Vagina (tissue), 2 donors: ENCODE measurements around the gene ATP8A1. TPM values are rescaled to one million over a fixed set of nuclear protein-coding genes. Genes with fewer than 3 reads are reported as not detected.

Experiments
- DNase-seq, 2 donors: peaks; one replicate each; pipeline ENCODE4 v3.0.0-alpha.2; 2017; ENCODE audit errors: extremely low spot score in 2 of 2
- H3K27ac ChIP-seq: fragments of 200-600 bp; sonication (generic); one replicate; pipeline ENCODE4 v1.5.1; 2019
- H3K27me3 ChIP-seq: fragments of 200-600 bp; sonication (generic); one replicate; pipeline ENCODE4 v1.5.1; 2019
- H3K36me3 ChIP-seq, 2 donors: fragments of 200-600 bp; sonication (generic); one replicate each; pipeline ENCODE4 v1.5.1; 2017 to 2019
- H3K4me1 ChIP-seq: fragments of 200-600 bp; sonication (generic); one replicate; pipeline ENCODE4 v1.5.1; 2019
- H3K4me3 ChIP-seq, 2 donors: fragments of 200-600 bp; sonication (generic); 1 replicate in 1 of 2; 2 replicates in 1 of 2; pipeline ENCODE4 v1.5.1; 2016 to 2019
- H3K9me3 ChIP-seq: fragments of 200-600 bp; sonication (generic); one replicate; pipeline ENCODE4 v1.5.1; 2019
- POLR2A ChIP-seq, 2 donors: fragments of 450-650 bp; IDR thresholded peaks; one replicate each; pipeline ENCODE4 v1.6.1; 2017; ENCODE audit warnings: antibody characterized with exemption in 2 of 2, mild to moderate bottlenecking in 2 of 2, moderate library complexity in 2 of 2
- POLR2AphosphoS5 ChIP-seq, 2 donors: sonication (generic); formaldehyde crosslinking; IDR thresholded peaks; one replicate each; pipeline ENCODE4 v1.9.0; 2017; ENCODE audit warnings: antibody characterized with exemption in 2 of 2, mild to moderate bottlenecking in 2 of 2, low read depth in 1 of 2; ENCODE audit not compliant: insufficient read depth in 1 of 2
- intact Hi-C: fragments of 100-400 bp; cut with DNase I; formaldehyde crosslinking; loops from one replicate; pipeline ENCODE4 v1.15.1; 2023
- total RNA-seq: library from RNA; depleted of rRNA; stranded (reverse); fragments of >200 nt; gene quantifications from one replicate; pipeline ENCODE4 v1.2.3, GENCODE V29; 2016
- TF ChIP-seq, protein P1 (sequence below), 3 experiments: fragments of 450-650 bp in 2 of 3; fragments of 200-600 bp in 1 of 3; sonication (generic) in 1 of 3; IDR thresholded peaks; one replicate each; pipeline ENCODE4 v1.5.1; 2017 to 2019; ENCODE audit warnings: antibody characterized with exemption in 3 of 3, mild to moderate bottlenecking in 2 of 3, moderate library complexity in 2 of 3

The ATP8A1 gene
- total RNA-seq, 1 donor from 2014 or later: 10.8 TPM

DNA sequence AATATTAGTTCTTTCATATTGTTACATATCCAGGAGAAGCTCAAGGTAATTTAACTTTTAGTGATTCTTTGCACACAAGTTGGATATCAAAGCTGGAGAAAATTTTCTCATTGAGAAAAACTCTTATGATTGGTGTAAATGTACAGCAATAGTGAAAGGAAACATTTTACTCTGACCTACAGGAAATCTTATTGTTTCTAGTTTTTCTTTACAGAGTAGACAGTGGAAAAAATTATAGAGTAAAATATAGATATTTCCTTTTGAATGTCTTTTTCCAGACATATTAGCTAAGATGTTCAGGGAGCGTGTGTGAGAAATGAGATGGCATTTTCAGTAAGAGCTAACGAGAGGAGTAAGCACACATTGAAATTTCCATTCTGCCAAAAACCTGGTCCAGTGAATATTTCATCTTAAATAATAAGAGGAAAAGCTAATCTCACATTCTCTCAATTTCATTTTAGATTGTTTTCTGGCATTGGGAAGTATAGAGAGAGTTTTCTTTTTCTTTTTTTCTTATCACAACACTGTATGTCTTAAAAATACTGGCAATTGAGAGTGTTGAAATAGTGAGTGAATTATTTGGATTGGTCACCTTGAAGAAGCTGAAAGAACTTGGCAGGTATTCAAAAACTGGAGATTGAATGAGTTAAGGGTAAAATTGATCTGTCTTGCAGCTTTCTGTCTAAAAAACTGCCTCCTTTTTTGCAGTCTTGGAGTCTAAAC, 15.6 kb upstream of the ATP8A1 start:
- Histone ChIP-seq H3K36me3 (no peaks in the 10 kb centered on the region), H3K27ac (no peak overlapping the region), H3K4me1 (no peaks in the 10 kb centered on the region), H3K27me3 (no peaks in the 10 kb centered on the region), H3K9me3 (no peaks in the 10 kb centered on the region), H3K4me3 (no peak overlapping the region)
- TF ChIP-seq POLR2A (IDR thresholded peaks at IDR 0.05) (no peak), POLR2AphosphoS5 (IDR thresholded peaks at IDR 0.05; ENCODE audit: insufficient read depth in 1 of 2, low read depth in 1 of 2) (no peak)
- TF ChIP-seq, protein P1, sequence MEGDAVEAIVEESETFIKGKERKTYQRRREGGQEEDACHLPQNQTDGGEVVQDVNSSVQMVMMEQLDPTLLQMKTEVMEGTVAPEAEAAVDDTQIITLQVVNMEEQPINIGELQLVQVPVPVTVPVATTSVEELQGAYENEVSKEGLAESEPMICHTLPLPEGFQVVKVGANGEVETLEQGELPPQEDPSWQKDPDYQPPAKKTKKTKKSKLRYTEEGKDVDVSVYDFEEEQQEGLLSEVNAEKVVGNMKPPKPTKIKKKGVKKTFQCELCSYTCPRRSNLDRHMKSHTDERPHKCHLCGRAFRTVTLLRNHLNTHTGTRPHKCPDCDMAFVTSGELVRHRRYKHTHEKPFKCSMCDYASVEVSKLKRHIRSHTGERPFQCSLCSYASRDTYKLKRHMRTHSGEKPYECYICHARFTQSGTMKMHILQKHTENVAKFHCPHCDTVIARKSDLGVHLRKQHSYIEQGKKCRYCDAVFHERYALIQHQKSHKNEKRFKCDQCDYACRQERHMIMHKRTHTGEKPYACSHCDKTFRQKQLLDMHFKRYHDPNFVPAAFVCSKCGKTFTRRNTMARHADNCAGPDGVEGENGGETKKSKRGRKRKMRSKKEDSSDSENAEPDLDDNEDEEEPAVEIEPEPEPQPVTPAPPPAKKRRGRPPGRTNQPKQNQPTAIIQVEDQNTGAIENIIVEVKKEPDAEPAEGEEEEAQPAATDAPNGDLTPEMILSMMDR (IDR thresholded peaks at IDR 0.05): no peak
- intact Hi-C loops: no loop called here
- no peak for DNase-seq

DNA sequence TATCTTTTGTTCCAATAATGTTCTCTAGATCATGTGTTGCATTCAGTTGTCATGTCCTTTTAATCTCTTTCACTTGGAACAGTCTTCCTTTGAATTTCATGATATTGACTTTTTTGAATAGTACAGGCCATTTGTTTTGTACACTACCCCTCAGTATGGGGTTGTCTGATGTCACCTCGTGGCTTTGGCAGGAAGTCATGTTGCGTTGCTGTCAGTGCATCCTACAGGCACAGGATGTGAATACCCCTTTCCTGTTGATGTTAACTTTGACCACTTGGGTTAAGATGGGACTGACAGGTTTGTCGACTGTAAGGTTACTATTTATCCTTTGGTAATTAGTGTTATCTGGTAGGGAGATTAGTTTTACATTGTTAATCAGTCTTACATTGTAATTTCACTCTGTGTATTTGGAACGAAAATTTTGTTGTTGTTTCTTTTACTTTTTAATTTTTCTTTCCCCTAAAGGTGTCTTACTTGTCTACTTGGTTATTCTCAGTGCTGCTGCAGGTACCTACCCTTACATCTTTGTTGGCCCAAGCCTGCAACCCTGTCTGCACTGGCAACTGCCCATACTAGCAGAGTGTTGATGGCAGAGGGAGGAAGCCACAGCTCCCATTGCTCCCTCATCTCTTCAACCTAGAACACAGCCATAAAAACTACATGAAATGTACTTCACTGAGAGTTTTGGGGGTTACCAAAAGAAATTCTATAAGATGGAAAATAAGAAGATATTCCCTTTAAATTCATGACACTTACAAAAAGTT, 14.7 kb upstream of the ATP8A1 start:
- intact Hi-C loops: no loop called here
- DNase-seq: no peak
- no peaks in the 10 kb centered on the region for H3K4me1 ChIP-seq
- H3K36me3 ChIP-seq: no peaks in the 10 kb centered on the region
- no peak overlapping the region for H3K4me3 ChIP-seq
- H3K27ac ChIP-seq: no peak overlapping the region
- TF ChIP-seq, protein P1 (IDR thresholded peaks at IDR 0.05): no peak
- TF ChIP-seq POLR2A (IDR thresholded peaks at IDR 0.05) (no peak), POLR2AphosphoS5 (IDR thresholded peaks at IDR 0.05; ENCODE audit: insufficient read depth in 1 of 2, low read depth in 1 of 2) (no peak)
- no peaks in the 10 kb centered on the region for H3K9me3 ChIP-seq
- no peaks in the 10 kb centered on the region for H3K27me3 ChIP-seq

DNA sequence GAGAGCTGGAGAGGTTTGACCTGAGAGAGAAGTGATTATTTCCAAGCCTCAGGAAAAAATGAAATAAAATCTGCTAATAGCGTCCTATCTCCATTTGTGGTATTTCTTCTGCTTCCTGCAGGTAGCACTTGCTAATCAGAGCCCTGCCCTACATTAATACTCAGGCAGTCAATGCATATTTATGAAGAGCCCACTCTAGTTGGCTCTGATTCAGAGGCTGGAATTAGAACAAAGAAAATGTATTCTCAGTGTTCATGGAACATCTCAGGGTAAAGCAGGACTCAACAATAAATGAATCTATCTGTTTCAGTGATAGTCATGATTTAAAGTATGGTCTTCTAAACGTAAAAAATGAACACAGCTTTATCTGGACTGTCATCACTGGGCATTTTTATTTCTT, 1.4 kb upstream of the ATP8A1 start:
- H3K27me3 ChIP-seq: no peaks in the 10 kb centered on the region
- H3K27ac ChIP-seq: no peak overlapping the region
- H3K4me3 ChIP-seq: no peak overlapping the region
- no peaks in the 10 kb centered on the region for H3K36me3 ChIP-seq
- H3K9me3 ChIP-seq: no peaks in the 10 kb centered on the region
- DNase-seq: no peak
- peaks cover 28% of the 10 kb centered on the region for H3K4me1 ChIP-seq
- intact Hi-C loops: no loop called here
- TF ChIP-seq, protein P1 (IDR thresholded peaks at IDR 0.05): no peak
- TF ChIP-seq POLR2A (IDR thresholded peaks at IDR 0.05) (no peak), POLR2AphosphoS5 (IDR thresholded peaks at IDR 0.05; ENCODE audit: insufficient read depth in 1 of 2, low read depth in 1 of 2) (no peak)

DNA sequence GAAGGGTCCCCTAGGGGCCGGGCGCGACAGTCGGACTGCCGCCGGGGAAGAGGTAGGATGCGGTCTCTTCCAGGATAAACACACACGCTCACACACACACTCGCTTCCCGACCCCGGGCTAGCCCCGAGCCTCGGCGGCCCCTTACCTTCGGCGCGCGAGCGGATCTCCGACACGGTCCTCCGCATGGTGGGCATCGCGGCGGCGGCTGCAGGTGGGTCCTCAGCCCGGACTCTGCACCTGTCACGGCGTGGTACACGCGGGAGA, 294 bp downstream of the ATP8A1 start:
- Histone ChIP-seq H3K27ac (peak overlapping the region; percentile 71), H3K4me1 (peaks cover 28% of the 10 kb centered on the region)

More for the DNA sequence above, 294 bp downstream of the ATP8A1 start:
- TF ChIP-seq POLR2AphosphoS5 (IDR thresholded peaks at IDR 0.05; ENCODE audit: insufficient read depth in 1 of 2, low read depth in 1 of 2): no peak
- TF ChIP-seq POLR2A (IDR thresholded peaks at IDR 0.05): no peak
- TF ChIP-seq, protein P1 (IDR thresholded peaks at IDR 0.05): no peak
- intact Hi-C loops: no loop called here
- Histone ChIP-seq H3K4me3 (peak overlapping the region; percentile 90 to 93), H3K36me3 (no peaks in the 10 kb centered on the region), H3K27me3 (no peaks in the 10 kb centered on the region), H3K9me3 (no peaks in the 10 kb centered on the region)
- no peak for DNase-seq
